HG03159 (cell line): Measurements from ENCODE around the gene MAMSTR.
A peak's percentile ranks its signal among the peaks of the same experiment; 100 is the strongest.
"Not testable (repeated sequence)": the region's sequence is repeated elsewhere in the genome, so short reads cannot be mapped to it uniquely, and the experiment has no call there.

ENCODE experiments used
- ATAC-seq: cut with Tn5 transposase; IDR thresholded peaks from one replicate; pipeline ENCODE4 v1.9.1; 2021; ENCODE audit warnings: mild to moderate bottlenecking, moderate library complexity; ENCODE audit not compliant: unreplicated experiment

Gene MAMSTR

DNA sequence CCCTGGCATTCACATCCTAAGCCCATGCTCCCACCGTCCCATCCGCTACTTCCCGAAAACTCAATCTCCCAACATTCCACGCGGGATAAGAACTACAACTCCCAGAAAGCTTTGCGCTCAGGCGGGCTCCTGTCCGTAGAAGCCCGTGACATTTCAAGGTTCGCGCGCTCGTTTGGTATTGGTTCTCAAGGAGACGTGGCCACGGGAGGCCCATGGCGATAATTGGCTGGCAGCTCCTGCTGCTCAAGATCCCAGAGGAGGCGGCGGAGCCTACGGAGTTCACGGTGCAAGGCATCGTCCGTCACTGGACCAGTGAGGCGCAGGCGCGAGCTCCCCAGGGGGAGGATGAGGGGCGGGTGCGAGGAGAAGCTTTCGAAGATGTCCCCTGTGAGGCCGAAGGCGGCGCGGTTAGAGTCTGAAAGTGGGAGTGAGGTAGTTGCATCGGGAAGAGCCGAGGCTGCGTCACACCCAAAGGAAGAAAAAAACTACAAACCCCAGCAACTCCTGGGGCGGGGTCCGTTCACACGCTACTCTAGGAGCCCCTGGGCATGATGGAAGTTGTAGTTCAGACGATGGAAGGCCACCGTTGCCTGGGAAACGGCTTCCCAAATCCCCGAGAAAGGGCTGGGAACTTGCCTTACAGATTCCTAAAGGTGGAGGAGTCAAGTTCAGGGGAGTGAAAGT lies 1.2 kb upstream of the MAMSTR start:
- peak; percentile 71 for ATAC-seq

DNA sequence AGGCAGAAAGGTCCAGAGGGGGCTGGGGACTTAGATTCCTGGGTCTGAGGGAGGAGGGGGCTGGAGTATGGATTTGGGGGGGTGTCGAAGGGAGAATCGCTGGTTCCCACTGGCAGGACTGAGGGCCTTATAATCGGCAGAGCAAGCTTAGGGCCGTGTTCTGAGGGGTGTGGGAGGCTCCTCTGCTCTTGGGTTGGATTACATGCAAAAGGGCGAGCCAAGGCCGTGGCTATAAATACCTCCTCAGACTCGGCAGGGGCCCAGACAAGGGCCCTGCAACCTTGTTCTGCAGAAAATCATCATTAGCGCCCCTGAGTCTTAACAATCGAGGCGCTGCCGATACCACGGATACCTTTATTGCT lies 707 bp upstream of the MAMSTR start:
- ATAC-seq: no peak

DNA sequence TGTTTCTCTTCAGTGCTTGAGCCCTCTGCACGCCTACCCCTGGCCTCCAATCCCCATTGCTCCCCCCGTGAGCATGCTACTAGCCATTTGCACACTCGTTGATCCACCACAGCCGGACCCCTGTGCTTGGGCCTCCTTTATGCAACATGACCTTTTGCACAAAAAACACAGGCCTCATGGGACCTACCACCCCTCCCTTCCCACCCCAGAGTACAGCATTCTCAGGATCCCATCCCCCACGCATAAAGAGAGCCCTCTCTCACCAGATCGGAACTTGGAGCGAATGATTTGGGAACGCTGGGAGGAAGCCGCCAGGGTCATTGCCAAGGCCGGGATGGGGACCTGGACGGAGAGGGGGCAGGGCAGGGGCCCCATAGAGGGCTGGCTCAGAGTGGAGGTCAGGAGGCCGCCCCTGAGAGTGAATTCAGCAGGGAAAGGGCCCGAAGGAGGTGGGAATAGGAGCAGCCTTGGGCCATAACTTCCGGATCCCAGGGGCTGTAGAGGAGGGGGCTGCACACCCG lies 754 bp downstream of the MAMSTR start:
- ATAC-seq: no peak

DNA sequence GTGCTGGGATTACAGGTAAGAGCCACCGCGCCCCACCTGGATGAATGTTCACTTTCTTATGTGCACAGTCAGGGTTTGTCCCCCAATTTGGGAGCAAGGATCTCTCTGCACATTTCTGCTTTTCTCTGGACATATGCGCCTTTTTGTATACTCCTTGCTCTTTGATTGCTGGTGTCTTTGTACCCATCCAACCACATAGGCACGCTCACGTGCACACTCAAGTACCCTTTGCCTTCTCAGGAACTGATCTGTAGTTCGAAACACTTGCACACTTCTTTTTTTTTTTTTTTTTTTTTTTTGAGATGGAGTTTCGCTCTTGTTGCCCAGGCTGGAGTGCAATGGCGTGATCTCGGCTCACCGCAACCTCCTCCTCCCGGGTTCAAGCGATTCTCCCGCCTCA lies 1.4 kb downstream of the MAMSTR start:
- not testable (repeated sequence) for ATAC-seq

DNA sequence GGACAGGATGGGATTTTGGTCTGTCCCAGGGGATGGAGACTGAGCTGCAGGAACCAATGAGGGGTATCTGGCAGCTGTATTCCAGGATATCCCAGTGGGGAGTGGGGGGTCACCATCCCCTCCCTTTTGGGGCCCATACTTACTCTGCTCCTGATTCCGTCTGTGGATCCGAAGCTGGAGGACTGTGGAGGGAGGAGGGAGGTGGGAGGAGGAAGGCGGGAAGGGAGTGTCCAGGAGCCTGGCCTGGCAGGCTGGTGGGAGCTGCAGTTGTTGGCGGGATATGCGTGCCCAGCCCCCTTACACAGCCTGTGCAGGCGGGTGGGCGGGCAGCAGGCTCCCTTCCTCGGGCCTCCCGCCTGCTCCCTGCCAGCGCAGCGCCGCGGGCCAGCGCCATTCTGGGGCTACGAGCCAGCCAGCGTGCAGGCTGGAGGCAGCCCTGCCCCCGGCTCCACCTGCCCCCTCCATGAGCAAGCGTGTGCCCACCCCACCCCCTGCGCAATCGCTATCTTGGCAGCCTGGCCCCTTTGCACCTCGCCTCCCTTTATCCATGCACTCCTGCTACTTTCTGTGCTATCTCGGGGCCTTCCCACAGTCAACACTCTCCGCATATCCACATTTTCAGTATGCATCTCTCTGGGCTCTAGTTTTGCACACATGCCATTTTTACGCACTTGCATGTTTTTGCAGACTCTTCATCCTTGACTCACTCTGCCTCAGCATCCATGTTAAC lies 2.8 kb downstream of the MAMSTR start:
- ATAC-seq: no peak

DNA sequence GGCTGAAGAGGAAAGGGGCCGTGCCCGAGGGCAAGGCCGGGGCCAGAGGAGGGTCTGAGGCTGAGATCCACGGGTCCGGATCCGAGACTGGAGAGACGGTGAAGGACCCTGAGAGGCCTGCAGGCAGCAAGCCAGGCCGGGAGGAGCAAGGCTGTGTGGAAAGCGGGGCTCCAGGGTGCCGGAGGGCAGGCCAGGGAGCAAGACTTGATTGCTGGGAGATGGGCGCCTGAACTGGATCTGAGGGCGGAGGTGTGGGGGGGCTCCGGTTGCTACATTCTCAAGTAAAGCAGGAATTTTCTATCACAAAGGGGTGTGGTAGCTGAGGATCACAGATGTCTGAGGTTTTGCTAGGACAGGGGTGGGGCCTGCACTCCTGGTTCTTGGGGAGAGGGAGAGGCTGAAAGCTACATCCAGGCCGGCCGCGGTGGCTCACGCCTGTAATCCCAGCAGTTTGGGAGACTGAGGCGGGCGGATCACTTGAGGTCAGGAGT lies 3.8 kb downstream of the MAMSTR start:
- no peak for ATAC-seq

DNA sequence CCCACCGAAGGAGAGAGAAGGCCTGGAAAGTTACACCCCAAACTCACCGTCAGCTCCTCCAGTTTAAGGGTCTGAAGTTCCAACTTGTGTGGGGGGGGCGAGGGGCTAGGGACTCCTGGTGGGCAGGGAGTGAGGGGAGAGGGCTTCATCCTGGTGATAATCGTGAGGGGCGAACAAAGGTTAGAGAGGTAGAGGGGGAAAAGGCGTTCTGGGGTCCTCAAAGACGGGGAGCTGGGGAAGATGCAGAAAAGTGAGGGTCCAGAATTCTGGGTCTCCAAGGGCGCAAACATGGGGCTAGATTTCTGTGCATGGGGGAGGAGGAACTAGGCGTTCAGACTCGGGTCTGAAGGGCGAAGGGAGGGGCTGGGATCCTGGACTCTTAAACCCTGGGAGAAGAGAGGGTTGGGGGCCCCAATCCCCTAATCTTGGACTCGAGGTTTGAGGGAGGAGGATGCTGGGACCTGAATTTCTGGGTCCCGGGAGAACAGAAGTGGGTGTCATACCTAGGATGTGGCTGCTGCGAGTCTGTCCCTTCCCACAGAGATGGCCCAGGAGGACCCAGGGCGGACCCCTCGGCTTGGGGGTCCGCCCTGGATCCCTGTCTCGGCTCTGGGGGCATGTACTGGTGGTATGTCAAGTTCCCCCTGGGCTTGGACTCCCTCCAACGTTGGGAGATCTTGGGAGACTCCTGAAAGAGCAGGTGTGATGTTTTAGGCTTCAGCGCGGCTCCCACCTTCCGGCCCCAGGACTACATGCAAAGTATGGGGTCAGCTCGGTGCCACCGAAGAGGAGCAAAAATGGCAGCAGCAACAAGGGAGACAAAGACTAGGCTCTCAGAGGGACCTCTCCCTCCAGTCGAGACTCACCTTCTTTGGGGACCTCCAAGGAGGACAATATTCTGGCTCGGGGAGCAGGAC lies 4.5 kb downstream of the MAMSTR start:
- no peak for ATAC-seq

DNA sequence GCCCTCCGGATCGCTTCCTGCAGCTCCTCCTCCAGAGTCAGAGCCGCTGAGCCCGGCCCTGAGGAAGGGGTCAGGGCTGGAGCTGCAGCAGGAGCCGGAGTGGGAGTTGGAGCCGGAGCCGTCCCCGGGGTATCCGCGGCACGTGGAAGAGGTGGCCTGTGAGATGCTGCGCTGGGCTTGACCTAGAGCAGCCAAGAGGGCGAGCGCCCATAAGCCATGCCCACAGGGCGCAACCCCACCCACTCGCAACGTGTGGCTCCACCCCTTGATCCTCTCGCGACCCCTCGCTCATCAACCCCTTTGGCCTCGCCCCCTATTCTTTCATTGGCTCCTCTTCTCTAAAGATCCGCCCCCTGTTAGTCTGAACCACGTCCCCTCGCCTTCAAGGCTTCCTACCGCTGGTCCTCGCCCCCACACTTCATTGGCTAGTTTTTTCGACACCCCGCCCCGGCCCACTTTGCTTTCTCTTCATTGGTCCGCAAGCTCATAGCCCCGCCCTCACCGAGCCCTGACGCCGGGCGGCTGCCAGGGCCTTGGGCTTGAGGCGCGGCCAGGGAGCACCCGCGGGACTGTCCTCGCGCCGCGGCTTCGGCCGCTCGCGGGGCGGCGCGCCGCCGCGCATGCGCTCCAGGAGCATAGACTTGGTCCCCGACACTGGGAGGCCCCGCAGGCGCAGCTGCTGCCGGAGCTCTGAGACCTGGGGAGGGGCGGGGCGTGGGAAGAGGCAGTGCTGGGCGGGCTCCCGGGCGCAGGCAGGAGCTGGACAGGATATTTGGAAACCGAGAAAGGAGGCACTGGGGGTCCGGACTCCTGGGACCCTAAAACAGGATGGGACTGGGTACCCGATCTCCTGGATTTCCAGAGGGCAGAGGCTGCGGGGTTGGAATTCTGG lies 5.4 kb downstream of the MAMSTR start:
- ATAC-seq: peak; percentile 84

DNA sequence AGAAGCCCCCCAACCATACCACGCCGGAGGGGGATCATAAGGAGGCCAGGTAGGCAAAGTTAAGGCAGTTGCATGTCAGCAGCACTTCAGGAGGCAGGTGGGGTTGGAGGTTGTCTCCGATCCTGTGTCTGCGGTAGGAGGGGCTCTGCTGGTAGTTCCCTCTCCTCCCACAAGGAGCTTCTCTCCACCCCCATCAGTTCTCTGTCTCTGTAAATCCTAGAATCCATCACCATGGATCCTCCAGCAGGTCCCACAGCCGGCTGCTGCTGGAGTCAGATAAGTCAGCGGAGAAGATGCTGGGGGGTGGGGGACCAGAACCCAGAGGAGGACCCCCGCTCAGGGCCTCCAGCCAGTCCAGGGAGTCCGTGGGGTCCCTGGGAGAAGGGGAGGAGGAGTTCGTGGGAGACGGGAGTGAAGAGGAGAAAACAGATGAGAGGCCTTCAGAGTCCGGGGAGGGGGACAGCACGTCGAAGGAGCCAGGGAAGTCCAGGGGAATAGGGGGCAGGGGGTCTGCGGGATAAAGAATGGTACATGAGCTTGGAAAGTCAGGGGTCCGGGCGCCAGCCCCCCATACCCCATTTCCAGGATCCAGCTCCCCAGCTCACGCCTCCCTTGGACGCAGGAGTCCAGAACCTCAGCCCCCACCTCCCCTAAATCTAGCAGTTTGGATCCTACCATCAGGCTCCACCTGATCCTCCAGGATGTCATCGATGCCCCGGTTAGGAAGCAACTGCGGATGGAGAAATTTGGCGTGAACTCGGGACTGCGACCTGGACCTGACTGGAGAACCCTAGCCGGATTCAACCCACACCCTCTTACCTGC lies 6.3 kb downstream of the MAMSTR start:
- ATAC-seq: no peak

DNA sequence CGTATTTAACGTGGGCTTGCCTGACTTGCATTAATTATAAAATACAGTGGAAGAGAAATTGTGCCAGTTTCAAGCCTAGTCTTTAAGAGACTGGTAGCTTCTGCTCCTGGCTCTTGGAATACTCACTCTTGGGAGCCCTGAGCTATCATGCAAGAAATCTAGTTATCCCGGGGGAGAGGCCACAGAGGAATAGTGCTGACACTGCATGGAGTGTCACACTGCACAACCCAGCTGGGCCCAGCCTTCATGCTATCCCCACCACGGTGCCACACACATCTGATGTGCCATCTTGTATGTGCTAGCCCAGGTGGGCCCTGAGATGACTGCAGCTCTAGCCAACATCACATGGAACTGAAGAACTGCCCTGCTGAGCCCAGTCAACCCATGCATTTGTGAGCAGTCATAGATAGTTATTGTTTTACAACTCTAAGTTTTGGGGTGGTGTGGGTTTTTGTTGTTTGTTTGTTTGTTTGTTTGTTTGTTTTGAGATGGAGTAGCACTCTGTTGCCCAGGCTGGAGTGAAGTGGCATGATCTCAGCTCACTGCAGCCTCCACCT lies 8.3 kb downstream of the MAMSTR start:
- ATAC-seq: no peak

DNA sequence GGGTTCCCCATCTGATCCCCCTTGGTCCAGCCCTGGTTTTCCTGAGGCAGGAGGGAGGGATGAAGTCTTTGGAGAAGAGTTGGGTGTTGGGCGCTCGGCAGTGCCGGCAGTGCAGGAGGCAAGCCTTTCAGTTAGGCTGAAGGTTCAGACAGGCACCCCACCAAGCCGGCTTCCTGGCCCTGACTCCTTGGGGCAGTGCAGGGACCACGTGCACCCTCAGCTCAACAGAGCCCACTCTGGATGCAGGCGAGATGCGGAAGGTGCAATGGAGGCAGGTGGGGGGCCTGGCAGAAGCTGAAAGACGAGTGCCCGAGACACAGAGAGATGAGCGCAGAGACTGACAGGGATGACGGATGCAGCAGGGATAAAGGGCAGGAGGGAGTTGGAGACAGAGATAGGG lies 11.1 kb downstream of the MAMSTR start:
- no peak for ATAC-seq

DNA sequence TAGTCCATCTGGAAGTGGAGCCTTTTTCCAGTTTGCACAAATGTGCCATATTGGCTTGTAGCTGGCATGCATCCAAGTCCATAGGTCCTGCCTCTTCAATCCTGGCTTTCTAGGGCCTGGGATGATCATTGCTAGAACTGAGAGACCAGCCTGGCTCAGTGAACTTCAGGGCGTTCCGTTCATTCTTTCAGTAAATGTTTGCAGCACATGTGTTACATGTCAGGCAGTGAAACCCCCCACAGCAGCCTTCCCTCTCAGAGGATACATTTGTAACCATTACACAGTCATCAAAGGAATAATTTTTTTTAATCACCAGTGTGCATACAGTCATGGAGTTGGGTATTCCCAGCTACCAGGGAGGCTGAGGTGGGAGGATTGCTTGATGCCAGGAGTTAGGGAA lies 14.1 kb downstream of the MAMSTR start:
- ATAC-seq: no peak

DNA sequence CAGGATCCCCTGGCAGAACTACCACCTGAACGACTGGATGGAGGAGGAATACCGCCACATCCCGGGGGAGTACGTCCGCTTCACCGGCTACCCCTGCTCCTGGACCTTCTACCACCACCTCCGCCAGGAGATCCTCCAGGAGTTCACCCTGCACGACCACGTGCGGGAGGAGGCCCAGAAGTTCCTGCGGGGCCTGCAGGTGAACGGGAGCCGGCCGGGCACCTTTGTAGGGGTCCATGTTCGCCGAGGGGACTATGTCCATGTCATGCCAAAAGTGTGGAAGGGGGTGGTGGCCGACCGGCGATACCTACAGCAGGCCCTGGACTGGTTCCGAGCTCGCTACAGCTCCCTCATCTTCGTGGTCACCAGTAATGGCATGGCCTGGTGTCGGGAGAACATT lies 16.2 kb downstream of the MAMSTR start:
- ATAC-seq: no peak

DNA sequence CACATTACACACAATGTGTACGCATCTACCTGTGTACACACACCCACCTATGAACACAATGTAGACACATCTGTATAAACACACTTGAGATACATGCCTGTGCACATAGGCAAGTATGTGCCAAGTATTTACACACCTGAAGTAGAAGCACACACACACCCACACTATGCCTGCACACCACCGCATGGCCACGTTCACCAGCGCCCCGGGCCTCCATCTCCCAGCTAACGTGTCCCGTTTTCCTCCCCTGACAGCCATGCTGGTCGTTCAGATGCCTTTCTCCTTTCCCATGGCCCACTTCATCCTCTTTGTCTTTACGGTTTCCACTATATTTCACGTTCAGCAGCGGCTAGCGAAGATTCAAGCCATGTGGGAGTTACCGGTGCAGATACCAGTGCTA lies 16.8 kb downstream of the MAMSTR start:
- ATAC-seq: no peak

DNA sequence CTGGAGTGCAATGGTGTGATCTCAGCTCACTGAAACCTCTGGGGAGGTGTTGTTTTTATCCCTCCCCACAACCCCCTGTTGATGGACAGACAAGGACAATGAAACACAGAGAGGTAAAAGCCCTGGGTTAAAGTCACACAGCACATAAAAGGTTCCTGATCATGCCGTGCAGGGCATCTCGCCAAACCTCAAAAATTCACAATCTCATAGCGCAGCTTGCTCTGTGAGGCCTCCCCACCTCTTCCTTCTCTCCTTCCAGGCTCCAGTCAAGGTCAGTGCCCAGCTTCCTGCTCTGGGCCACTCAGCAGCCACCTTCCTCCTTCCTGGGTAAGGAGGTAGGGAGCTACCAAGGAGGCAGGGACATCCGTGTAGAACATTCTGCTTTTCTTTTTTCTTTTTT lies 21.5 kb downstream of the MAMSTR start:
- no peak for ATAC-seq

DNA sequence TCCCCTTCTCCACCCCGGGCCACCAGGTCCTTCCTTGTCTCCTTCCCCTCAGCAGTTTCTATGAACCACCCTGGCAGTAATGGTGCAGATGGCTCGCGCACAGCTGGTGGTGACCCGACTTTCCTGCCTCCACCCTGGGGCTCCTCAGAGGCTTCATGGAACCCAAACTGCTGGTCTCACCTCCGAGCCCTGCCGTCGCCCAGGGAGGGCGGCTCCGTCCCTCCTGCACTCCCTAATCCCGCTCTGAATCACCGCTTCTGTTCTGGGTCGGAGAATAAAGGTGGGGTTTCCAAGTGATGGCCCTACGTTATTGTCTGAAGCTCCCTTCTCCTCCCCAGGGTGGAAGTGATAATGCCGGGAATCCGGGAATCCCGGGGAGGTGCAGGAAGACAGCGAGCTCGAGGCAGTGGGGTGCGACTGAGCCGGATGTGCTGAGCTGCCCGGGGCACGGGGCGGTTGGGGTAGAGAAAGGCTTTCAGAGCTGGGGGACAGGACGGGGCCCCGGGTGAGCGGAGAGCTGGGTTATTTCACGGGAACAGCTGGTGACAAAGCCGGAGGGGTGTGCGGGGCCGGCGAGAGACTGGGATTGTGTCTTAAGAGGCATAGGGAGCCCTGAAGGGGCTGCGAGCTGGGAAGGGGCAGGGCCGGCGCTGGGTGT lies 23.0 kb downstream of the MAMSTR start:
- no peak for ATAC-seq

DNA sequence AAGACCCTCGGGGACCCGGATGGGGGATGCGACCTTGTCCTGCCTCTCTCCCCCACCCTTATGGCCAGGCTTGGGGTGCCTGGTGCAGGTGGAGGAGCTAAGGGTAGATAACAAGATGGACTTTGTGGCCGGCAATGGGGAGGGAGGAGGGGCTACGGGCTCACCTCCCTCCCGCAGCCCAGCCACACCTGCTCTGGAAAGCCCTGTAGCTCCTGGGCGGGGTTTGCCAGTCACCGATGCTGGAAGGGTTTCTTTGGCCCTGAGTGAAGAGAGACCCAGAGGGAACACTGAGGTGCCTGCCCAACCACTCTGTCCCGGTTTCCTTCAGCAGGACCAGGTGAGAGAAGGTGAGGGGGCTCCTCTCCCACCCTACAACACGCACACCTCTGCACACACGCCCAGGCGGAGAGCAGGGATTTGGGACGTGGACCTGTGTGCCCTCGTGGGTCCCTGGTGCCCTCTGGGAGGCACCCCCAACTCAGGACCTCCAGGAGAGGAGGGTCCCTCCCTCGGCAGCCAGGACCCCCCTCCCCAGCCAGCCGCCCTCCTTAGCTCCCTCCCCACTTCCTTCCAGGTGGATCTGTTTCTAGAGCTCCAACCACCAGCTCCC lies 23.7 kb downstream of the MAMSTR start, which contains the start of gene FUT2:
Gene FUT2, plus strand, starts transcription at position 229 of the 610 bp plus-strand sequence. CDS start 6,986 bp downstream, outside the sequence.
- no peak for ATAC-seq

DNA sequence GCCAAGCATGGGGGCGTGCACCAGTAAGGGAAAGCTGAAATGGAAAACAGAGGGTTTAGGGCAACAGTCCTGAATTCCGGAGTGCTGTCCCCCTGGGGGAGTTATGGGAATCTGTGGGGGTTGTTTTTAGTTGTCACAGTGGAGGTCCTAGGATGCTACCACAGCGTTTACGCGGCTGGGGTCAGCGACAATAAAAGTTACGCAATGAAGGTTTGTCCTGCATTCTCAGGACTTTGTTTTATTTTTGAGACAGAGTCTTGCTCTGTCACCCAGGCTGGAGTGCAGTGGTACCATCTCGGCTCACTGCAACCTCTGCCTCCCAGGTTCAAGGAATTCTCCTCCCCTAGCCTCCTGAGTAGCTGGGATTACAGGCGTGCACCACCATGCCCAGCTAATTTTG lies 25.9 kb downstream of the MAMSTR start:
- ATAC-seq: not testable (repeated sequence)
